Right lobe of liver (tissue), 6 donors: Measurements from ENCODE around the gene CLRN3. TPM values are rescaled to one million over a fixed set of nuclear protein-coding genes. Genes with fewer than 3 reads are reported as not detected.

ENCODE experiments used
- ATAC-seq, 4 donors: fragments of 200-7000 bp; cut with Tn5 transposase; one replicate each; pipeline ENCODE4 v1.9.1; 2020; ENCODE audit warnings: mild to moderate bottlenecking in 4 of 4, moderate library complexity in 4 of 4
- DNase-seq, 3 donors: peaks; one replicate each; pipeline ENCODE4 v3.0.0-alpha.2; 2020
- H3K27ac ChIP-seq, 3 donors: fragments of 200-600 bp; one replicate each; pipeline ENCODE4 v1.8.0; 2022
- H3K27me3 ChIP-seq, 2 donors: fragments of 200-600 bp; one replicate each; pipeline ENCODE4 v1.8.0; 2022
- H3K36me3 ChIP-seq, 4 donors: fragments of 200-600 bp; sonication (generic) in 1 of 4; one replicate each; pipeline versions ENCODE4 v1.5.1 to v1.8.0; 2017 to 2022; ENCODE audit warnings: control low read depth in 1 of 4
- H3K4me1 ChIP-seq, 4 donors: fragments of 200-600 bp; sonication (generic) in 1 of 4; one replicate each; pipeline versions ENCODE4 v1.5.1 to v1.8.0; 2017 to 2022; ENCODE audit warnings: control low read depth in 1 of 4
- H3K4me3 ChIP-seq, 3 donors: fragments of 200-600 bp; one replicate each; pipeline ENCODE4 v1.8.0; 2022
- H3K9me3 ChIP-seq, 4 donors: fragments of 200-600 bp; sonication (generic) in 1 of 4; one replicate each; pipeline versions ENCODE4 v1.5.1 to v1.8.0; 2017 to 2022; ENCODE audit warnings: control low read depth in 1 of 4
- POLR2A ChIP-seq: fragments of 450-650 bp; IDR thresholded peaks from one replicate; pipeline ENCODE4 v1.6.1; 2017; ENCODE audit warnings: antibody characterized with exemption, mild to moderate bottlenecking
- WGBS: methylation state at CpG from one replicate; pipeline ENCODE4 v1.1.6; 2018; ENCODE audit warnings: low coverage, low lambda C conversion rate; ENCODE audit not compliant: insufficient coverage; ENCODE audit errors: missing lambda C conversion rate; 5-methylcytosine and 5-hydroxymethylcytosine counted together
- intact Hi-C, 2 donors: fragments of 100-400 bp; cut with DNase I; formaldehyde crosslinking; loops; one replicate each; pipeline versions ENCODE4 v1.11.2 to v1.14.1; 2022
- total RNA-seq, 6 experiments: library from RNA; depleted of rRNA in 2 of 6; stranded (reverse); fragments of >200 nt in 2 of 6; fragmentation: NEBNext Ultra II Directional in 3 of 6; extraction: Animal tissue kit (Norgen Biotek cat#: 25700) in 3 of 6; gene quantifications; one replicate each; pipeline versions ENCODE4 v1.1.0 to v1.2.4, GENCODE V29; 2016 to 2023
- TF ChIP-seq, protein P1 (sequence below), 4 donors: fragments of 200-600 bp in 3 of 4; fragments of 450-650 bp in 1 of 4; IDR thresholded peaks; one replicate each; pipeline versions ENCODE4 v1.5.1 to v1.8.0; 2016 to 2022; ENCODE audit warnings: antibody characterized with exemption in 4 of 4, mild to moderate bottlenecking in 2 of 4
- donor health status: DM: no; HTN: yes; CAD: no.
- donor health status: DM: no; HTN: no; CAD: no.
- donor health status: DM: no; HTN: no; CAD: no.
- donor health status: DM: no; HTN: yes; CAD: no.
- donor health status: DM: no; HTN: yes; CAD: no.

CLRN3 gene
- total RNA-seq, 6 experiments from 2014 or later, result 9.6 to 28.5 (median 18.1) TPM

- no peak for DNase-seq
- intact Hi-C loops, result loop anchor here (10.0 kb wide), 1 partner anchor 137 kb away; no protein-coding TSS in a partner anchor
- WGBS, result 67% methylated on average over 7 of the region's 14 CpGs
Observed at GRCh38 chr10:127851661-127852194, 41.0 kb downstream of the CLRN3 start.

GRCh38 chr10:127850944-127851343 is 41.8 kb downstream of the CLRN3 start:
- no peaks in the 10 kb centered on the region for H3K4me1 ChIP-seq
- no peak overlapping the region for H3K4me3 ChIP-seq
- H3K36me3 ChIP-seq, result no peaks in the 10 kb centered on the region
- H3K9me3 ChIP-seq, result no peaks in the 10 kb centered on the region
- ATAC-seq, result no peak
- intact Hi-C loops, result loop anchor here (10.0 kb wide), 1 partner anchor 136 kb away; no protein-coding TSS in a partner anchor
- WGBS, result 49% methylated on average over 8 of the region's 10 CpGs
- H3K27me3 ChIP-seq, result no peaks in the 10 kb centered on the region
- TF ChIP-seq, protein P1, sequence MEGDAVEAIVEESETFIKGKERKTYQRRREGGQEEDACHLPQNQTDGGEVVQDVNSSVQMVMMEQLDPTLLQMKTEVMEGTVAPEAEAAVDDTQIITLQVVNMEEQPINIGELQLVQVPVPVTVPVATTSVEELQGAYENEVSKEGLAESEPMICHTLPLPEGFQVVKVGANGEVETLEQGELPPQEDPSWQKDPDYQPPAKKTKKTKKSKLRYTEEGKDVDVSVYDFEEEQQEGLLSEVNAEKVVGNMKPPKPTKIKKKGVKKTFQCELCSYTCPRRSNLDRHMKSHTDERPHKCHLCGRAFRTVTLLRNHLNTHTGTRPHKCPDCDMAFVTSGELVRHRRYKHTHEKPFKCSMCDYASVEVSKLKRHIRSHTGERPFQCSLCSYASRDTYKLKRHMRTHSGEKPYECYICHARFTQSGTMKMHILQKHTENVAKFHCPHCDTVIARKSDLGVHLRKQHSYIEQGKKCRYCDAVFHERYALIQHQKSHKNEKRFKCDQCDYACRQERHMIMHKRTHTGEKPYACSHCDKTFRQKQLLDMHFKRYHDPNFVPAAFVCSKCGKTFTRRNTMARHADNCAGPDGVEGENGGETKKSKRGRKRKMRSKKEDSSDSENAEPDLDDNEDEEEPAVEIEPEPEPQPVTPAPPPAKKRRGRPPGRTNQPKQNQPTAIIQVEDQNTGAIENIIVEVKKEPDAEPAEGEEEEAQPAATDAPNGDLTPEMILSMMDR (IDR thresholded peaks at IDR 0.05), result no peak
- no peak for TF ChIP-seq POLR2A
- no peak overlapping the region for H3K27ac ChIP-seq
- DNase-seq, result no peak

More at GRCh38 chr10:127851661-127852194, 41.0 kb downstream of the CLRN3 start:
- H3K4me3 ChIP-seq, result no peak overlapping the region
- H3K4me1 ChIP-seq, result no peaks in the 10 kb centered on the region
- no peaks in the 10 kb centered on the region for H3K27me3 ChIP-seq
- H3K36me3 ChIP-seq, result no peaks in the 10 kb centered on the region
- no peak for ATAC-seq
- TF ChIP-seq, protein P1 (IDR thresholded peaks at IDR 0.05), result no peak
- no peak for TF ChIP-seq POLR2A
- no peak overlapping the region for H3K27ac ChIP-seq
- H3K9me3 ChIP-seq, result no peaks in the 10 kb centered on the region

GRCh38 chr10:127849921-127850320 is 42.8 kb downstream of the CLRN3 start:
- ATAC-seq, result no peak

GRCh38 chr10:127849224-127849623 is 43.5 kb downstream of the CLRN3 start:
- ATAC-seq, result no peak
- Histone ChIP-seq H3K4me1 (no peaks in the 10 kb centered on the region), H3K9me3 (no peaks in the 10 kb centered on the region), H3K4me3 (no peak overlapping the region), H3K27me3 (no peaks in the 10 kb centered on the region), H3K36me3 (no peaks in the 10 kb centered on the region), H3K27ac (no peak overlapping the region)
- 81% methylated on average over 7 of the region's 8 CpGs for WGBS
- intact Hi-C loops, result no loop called here
- DNase-seq, result no peak
- TF ChIP-seq POLR2A, result no peak
- TF ChIP-seq, protein P1 (IDR thresholded peaks at IDR 0.05), result no peak

More at GRCh38 chr10:127849921-127850320, 42.8 kb downstream of the CLRN3 start:
- Histone ChIP-seq H3K27me3 (no peaks in the 10 kb centered on the region), H3K36me3 (no peaks in the 10 kb centered on the region), H3K27ac (no peak overlapping the region), H3K4me1 (no peaks in the 10 kb centered on the region), H3K9me3 (no peaks in the 10 kb centered on the region), H3K4me3 (no peak overlapping the region)
- DNase-seq, result no peak
- intact Hi-C loops, result loop anchor here (10.0 kb wide), 1 partner anchor 135 kb away; no protein-coding TSS in a partner anchor
- WGBS, result 23% methylated on average over 8 of the region's 8 CpGs
- TF ChIP-seq, protein P1 (IDR thresholded peaks at IDR 0.05), result no peak
- no peak for TF ChIP-seq POLR2A
